Tibial nerve (tissue), 4 donors: ENCODE measurements around the gene ZC3H7B.

Source experiments
- CTCF ChIP-seq, 5 experiments: fragments of 200-600 bp in 3 of 5; fragments of 450-650 bp in 2 of 5; sonication (generic) in 3 of 5; IDR thresholded peaks; one replicate each; pipeline ENCODE4 v1.5.1; 2016 to 2019; ENCODE audit warnings: antibody characterized with exemption in 5 of 5, mild to moderate bottlenecking in 3 of 5, moderate library complexity in 2 of 5
- EP300 ChIP-seq, 2 donors: sonication (generic); formaldehyde crosslinking; IDR thresholded peaks; one replicate each; pipeline ENCODE4 v1.6.1; 2017; ENCODE audit warnings: antibody characterized with exemption in 2 of 2, mild to moderate bottlenecking in 1 of 2
- POLR2A ChIP-seq, 2 donors: fragments of 450-650 bp; IDR thresholded peaks; one replicate each; pipeline ENCODE4 v1.6.1; 2017; ENCODE audit warnings: antibody characterized with exemption in 2 of 2, mild to moderate bottlenecking in 2 of 2, moderate library complexity in 2 of 2

DNA sequence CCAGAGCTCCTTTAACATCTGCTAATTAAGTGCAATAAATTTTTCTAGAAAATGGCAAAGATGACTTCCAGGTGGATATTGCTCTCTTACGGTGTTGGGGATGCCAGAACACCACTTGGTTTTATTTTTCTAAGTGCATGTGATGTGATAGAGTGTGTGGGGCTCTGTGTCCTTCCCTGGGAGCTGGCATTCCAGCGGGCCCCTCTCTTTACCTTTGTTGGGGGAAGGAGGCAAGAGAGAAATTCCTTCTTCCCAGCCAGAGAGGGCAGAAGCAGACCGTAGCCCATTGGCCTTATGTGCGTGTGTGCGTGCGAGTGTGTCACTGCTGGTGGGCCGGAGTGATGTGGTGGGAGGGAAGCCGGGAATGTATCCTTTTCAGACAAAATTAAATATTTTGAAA lies 97.6 kb downstream of the ZC3H7B start:
- TF ChIP-seq CTCF (IDR thresholded peaks at IDR 0.05) (no peak), EP300 (IDR thresholded peaks at IDR 0.05) (no peak), POLR2A (IDR thresholded peaks at IDR 0.05) (no peak)
